ENCODE data around the gene TMA7.
"Not testable (repeated sequence)": the region's sequence is repeated elsewhere in the genome, so short reads cannot be mapped to it uniquely, and the experiment has no call there.

TMA7 gene

DNA sequence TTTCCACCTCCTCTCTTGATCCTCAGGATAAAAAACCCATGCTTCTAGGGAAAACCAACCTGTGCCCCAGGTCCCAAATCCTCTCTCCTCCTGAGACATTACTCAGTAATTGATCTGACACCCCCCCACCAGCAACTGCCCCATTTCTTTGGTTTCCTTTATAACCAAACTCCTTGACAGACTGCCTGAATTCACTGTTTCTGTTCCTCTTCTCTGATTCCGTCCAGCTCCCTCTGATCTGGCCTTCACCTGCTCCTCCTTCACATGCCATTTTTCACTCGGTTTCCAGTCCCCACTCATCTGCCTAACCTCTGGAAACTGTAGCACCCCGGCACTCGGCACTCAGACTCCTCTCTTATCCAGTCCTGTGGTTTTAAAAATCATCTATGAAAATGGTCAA is 2.2 kb upstream of the TMA7 start:
- no peak for DNase-seq

DNA sequence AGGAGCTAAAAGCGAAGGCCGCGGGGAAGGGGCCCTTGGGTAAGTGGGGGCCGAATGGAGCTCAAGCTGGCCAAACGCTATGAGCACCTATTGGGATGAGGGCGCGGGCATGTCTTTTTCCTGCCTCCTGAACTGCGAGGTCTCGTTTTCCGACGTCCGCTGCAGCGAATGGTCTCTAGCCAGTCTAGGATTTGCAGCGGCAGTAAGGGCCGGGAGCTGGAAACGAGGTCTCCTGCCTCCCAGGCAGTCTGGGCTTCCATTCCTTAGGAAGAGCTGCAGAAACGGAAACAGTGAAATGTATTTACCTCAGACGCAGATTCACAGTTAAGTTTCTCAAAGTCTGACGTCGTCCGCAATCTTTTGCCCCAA is 517 bp downstream of the TMA7 start:
- peak; percentile 22 for DNase-seq

- no peak for DNase-seq
Observed at GRCh38 chr3:48441940-48442339, 1.9 kb downstream of the TMA7 start.

DNA sequence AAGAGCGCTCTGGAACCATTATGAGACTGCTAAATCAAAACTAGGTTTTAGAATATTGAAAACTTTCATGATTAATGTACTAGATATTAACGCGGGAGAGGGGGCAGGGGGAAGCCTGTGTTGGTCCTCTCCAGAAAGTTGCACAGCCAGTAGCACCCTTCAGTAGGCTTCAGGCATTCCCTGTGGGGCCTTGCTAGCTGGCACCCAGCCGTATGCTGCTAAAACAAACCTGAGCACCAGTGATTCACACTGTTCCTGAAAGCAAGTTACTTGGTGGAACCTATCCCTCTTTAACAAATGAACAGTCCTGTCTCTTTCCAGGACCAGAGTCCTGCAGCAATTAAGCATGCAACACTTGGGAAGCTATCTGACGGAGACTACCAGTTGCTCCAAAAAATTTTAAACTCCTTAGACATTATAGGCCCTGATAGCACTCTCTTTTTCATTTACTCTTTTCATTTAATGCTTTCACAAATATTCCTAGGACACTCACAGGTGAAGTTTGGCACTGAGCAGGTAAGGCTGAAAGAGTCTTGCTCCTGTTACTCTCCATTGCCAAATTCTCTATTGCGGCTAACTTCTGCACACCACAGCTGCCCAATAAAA is 5.3 kb downstream of the TMA7 start:
- no peak for DNase-seq

DNA sequence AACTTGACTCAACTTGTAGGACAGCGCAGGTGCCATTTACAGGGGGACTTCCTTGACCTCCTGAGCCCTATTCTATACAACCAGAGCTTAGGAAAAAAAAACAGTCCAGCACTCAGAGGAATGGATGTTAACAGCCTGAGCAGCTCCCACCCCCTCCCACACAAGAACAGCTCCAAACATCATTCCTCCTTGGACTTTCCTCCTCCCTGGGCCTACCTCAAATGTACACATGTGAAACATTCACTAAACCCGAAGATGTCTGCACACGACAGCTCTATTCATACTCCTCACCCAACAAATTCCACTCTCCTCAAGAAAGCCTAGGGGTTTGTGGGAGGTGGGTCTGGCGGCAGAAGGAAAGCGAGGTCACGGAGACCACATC is 6.0 kb downstream of the TMA7 start:
- DNase-seq: no peak

GRCh38 chr3:48446425-48447193 is 6.6 kb downstream of the TMA7 start, which contains the start of gene ATRIP:
Gene ATRIP (plus strand): TSS chr3:48446737. CDS start chr3:48446846, 109 bp downstream.
- DNase-seq: peak; percentile 92

- no peak for DNase-seq
Observed at GRCh38 chr3:48451270-48451669, 11.2 kb downstream of the TMA7 start.

- DNase-seq: no peak
Observed at GRCh38 chr3:48456456-48456855, 16.4 kb downstream of the TMA7 start.

GRCh38 chr3:48459331-48459730 is 19.3 kb downstream of the TMA7 start:
- no peak for DNase-seq

- DNase-seq: no peak
Observed at GRCh38 chr3:48459773-48460516, 19.9 kb downstream of the TMA7 start.

DNA sequence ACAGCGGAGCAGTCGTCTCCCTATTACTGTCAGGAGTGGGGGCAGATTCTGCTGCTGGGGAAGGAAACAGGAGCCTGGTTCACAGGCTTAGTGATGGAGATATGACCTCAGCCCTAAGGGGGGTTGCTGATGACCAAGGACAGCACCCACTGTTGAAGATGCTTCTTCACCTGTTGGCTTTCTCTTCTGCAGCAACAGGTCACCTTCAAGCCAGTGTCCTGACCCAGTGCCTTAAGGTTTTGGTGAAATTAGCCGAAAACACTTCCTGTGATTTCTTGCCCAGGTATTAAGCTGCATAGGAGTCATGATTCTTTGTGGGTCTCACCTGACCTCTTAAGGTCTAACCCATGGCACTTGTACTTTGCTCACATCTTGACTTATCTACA is 20.5 kb downstream of the TMA7 start:
- no peak for DNase-seq

GRCh38 chr3:48461767-48462166 is 21.7 kb downstream of the TMA7 start:
- not testable (repeated sequence) for DNase-seq

- no peak for DNase-seq
Observed at GRCh38 chr3:48463703-48464102, 23.6 kb downstream of the TMA7 start.

DNA sequence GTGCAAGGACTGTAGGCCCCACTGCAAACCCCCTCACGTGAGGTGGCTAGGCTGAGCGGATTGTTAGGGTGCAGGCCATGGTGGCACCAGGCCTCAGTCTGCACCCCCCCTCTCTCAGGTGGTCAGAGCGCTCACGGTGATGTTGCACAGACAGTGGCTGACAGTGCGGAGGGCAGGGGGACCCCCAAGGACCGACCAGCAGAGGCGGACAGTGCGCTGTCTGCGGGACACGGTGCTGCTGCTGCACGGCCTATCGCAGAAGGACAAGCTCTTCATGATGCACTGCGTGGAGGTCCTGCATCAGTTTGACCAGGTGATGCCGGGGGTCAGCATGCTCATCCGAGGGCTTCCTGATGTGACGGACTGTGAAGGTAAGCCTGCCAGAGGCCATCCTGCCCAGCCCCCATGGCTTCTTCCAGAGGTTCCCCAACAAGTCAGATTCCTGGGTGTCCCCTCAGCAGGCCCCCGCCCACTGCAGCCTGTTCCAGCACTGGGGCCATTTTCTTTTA is 24.7 kb downstream of the TMA7 start:
- no peak for DNase-seq

DNA sequence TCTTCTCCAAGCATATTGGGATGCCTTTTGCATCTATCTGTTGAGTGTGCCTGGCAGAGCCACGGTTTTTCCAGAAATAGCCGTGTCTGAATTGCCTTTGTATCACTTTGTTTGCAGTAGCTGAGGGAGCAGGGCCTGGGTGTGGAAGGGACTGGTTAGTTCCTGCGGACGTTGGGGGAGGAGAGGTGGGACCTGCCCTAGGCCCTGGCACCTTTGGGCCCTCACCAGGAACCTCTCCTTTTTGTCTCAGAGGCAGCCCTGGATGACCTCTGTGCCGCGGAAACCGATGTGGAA is 25.1 kb downstream of the TMA7 start:
- DNase-seq: no peak

DNA sequence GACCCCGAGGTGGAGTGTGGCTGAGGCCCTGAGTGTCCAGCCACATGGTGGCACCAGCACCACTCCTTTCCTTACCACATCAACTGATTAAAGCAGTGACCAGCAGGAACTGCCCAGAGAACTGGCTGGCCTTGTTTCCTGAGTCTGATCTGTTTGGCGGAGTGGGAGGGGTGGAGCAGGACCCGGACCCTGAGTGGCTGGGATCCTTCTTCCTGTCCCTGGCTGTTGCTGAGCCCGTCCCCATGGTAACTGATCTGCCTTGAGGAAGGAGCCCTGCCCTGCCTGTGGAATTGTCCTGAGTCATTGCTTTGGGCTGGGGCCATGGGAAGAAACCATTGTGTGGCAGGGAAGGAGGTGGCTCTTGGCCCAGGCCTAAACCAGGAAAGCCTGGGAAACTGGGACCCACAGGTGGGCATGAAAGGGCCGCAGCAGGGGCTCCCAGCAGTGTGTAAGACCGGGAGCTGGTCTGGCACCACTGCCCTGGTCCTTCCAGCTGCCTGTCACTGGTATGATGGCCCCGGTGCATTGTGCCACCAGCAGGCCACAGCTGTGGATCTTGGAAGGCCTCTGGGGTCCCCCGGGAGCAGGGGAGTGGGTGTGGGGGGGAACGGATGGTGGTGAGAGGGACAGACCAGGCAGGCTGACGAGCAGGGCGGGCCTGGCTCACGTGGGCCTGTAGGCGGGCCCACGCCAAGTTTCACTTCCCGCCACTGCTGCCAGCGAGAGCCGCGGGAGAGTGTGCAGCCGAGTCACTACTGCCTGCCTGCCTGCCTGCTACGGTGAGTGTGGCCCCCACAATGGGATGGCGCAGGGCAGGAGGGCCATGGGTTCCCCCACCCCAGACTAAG is 25.7 kb downstream of the TMA7 start:
- DNase-seq: peak; percentile 98

GRCh38 chr3:48466386-48467109 is 26.5 kb downstream of the TMA7 start:
- DNase-seq: peak; percentile 13

DNA sequence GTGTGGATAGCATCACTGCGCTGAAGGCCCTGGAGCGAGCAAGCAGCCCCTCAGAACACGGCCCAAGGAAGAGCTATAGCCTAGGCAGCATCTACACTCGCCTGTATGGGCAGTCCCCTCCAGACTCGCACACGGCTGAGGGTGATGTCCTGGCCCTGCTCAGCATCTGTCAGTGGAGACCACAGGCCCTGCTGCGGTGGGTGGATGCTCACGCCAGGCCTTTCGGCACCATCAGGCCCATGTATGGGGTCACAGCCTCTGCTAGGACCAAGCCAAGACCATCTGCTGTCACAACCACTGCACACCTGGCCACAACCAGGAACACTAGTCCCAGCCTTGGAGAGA is 27.0 kb downstream of the TMA7 start:
- no peak for DNase-seq

GRCh38 chr3:48467473-48468267 is 27.6 kb downstream of the TMA7 start:
- DNase-seq: no peak

DNA sequence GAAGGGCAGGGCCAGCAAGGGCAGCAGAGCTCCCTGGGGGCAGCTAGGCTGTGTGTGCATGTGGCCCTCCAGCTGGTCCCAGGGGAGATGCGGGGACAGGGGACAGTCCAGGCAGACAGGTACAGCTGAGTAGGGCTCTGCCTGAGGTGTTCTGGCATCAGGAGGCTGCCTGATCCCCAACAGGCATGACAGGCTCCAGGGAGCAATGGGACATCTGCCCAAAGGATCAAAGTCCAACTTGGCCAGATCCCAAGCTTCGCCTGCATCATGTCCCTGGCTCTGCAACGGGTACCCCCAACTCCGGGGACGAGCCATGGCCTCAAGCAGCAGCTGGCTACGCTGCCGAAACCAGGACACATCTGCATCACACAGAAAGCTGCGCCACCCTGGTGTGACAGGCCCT is 28.3 kb downstream of the TMA7 start:
- DNase-seq: no peak

DNA sequence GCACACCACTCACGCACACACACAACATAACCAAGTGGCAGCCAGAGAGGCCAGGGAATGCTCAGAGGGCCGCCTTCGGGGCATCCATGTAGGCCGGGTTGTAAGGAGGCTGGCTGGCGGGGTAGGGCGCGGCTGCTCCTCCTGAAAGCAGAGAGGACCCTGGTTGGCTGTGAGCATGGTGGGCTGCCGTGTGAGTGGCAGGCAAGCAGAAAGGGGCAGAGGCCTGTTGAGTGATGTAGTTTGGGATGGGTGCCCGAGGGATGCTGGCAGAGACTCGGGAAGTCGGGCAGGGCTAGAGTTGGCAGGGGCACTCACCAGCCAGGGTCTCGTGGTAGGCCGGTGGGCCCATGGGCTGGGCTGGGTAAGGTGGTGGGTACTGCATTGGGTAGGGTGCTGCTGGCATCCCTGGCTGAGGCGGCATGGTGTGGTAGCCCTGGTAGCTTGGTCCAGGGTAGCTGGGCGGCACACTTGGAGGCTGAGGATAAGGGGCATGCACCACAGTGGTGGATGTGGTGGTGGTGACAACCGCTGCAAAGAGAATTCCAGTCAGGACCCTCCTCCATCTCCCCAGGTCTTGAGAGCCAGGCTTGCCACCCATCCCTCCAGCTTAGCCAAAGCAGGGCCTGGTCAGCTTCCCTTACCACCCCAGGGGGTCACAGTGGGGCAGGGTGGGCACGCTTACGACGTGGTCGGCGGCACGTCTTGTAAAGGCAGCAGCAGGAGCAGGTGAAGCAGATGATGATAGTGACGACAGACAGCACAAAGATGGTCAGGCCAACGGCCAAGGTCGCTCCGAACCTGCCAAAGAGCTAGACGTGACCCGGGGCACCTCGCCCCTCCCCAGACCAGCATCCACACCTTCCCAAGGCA is 29.2 kb downstream of the TMA7 start:
- no peak for DNase-seq

Data from suppressor macrophage treated with lipopolysaccharide for 4 hours (primary cell).